Neural progenitor cell (in vitro differentiated cells): ENCODE results near the gene BUB1.

Experiments used
- EZH2 ChIP-seq: fragments of 200-600 bp; sonication (generic); IDR thresholded peaks from 2 replicates; pipeline ENCODE4 v1.6.1; 2017; ENCODE audit warnings: antibody characterized with exemption, mild to moderate bottlenecking, moderate library complexity
- EZH2phosphoT487 ChIP-seq: fragments of 200-600 bp; sonication (generic); IDR thresholded peaks from 2 replicates; pipeline ENCODE4 v1.6.1; 2017; ENCODE audit warnings: antibody characterized with exemption
- TF ChIP-seq, protein P1 (sequence below): fragments of 200-600 bp; sonication (generic); IDR thresholded peaks from 2 replicates; pipeline ENCODE4 v1.5.1; 2017; ENCODE audit warnings: antibody characterized with exemption, mild to moderate bottlenecking

DNA sequence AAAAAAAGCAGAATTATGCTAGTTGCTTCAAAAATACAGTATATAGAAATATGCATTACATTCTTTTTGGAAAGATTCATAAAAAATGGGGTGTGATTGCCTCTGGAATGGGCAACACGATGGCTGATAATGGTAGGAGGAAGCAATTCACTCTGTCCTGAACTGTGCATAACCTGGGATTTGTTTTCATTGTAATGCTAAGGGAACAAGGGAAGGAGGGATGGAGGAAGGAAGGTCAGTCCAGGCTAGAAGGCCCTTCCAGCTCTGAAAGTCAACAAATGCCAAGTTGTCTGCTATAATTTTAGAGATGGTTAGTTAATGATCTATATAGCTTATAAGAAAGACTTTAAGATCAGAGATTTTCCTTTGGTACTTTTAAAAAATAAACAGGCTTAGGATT is 40.8 kb downstream of the BUB1 start:
- TF ChIP-seq, protein P1, sequence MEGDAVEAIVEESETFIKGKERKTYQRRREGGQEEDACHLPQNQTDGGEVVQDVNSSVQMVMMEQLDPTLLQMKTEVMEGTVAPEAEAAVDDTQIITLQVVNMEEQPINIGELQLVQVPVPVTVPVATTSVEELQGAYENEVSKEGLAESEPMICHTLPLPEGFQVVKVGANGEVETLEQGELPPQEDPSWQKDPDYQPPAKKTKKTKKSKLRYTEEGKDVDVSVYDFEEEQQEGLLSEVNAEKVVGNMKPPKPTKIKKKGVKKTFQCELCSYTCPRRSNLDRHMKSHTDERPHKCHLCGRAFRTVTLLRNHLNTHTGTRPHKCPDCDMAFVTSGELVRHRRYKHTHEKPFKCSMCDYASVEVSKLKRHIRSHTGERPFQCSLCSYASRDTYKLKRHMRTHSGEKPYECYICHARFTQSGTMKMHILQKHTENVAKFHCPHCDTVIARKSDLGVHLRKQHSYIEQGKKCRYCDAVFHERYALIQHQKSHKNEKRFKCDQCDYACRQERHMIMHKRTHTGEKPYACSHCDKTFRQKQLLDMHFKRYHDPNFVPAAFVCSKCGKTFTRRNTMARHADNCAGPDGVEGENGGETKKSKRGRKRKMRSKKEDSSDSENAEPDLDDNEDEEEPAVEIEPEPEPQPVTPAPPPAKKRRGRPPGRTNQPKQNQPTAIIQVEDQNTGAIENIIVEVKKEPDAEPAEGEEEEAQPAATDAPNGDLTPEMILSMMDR = no peak
- TF ChIP-seq EZH2phosphoT487 (no peak), EZH2 (no peak)
